K562 (cell line): ENCODE measurements around the gene ZNF544. TPM values are rescaled to one million over a fixed set of nuclear protein-coding genes. Genes with fewer than 3 reads are reported as not detected.

ENCODE experiments used
- DDX20 ChIP-seq: fragments of 450-650 bp; IDR thresholded peaks from 2 replicates; pipeline ENCODE4 v1.6.1; 2016; ENCODE audit warnings: missing genetic modification characterization, low read depth, mild to moderate bottlenecking, missing compliant biosample characterization, moderate library complexity
- EZH2 ChIP-seq: IDR thresholded peaks from 2 replicates; pipeline ENCODE4 v1.6.1; 2012; ENCODE audit warnings: low read depth, mild to moderate bottlenecking, inconsistent platforms, low read length, borderline replicate concordance
- NFE2L1 ChIP-seq: fragments of 450-650 bp; IDR thresholded peaks from 2 replicates; pipeline ENCODE4 v1.6.1; 2016; ENCODE audit warnings: missing genetic modification characterization, low read depth, mild to moderate bottlenecking, missing compliant biosample characterization, moderate library complexity, borderline replicate concordance
- NFIC ChIP-seq: fragments of 450-650 bp; IDR thresholded peaks from 2 replicates; pipeline ENCODE4 v1.6.1; 2017; ENCODE audit warnings: mild to moderate bottlenecking, inconsistent platforms
- NFXL1 ChIP-seq: fragments of 450-650 bp; formaldehyde crosslinking; IDR thresholded peaks from 2 replicates; pipeline ENCODE4 v1.4.0; 2021; ENCODE audit warnings: mild to moderate bottlenecking
- SETDB1 ChIP-seq: IDR thresholded peaks from one replicate; pipeline ENCODE4 v1.6.1; 2012; ENCODE audit warnings: low read length, control low read depth, inconsistent platforms
- ZNF143 ChIP-seq: sonication (generic); formaldehyde crosslinking; IDR thresholded peaks from 2 replicates; pipeline ENCODE4 v1.9.0; 2022; ENCODE audit warnings: mild to moderate bottlenecking, missing genetic modification reagents
- ZNF282 ChIP-seq: sonication (generic); formaldehyde crosslinking; IDR thresholded peaks from 2 replicates; pipeline ENCODE4 v1.8.1; 2023; ENCODE audit warnings: missing genetic modification reagents
- ZNF586 ChIP-seq: fragments of 450-650 bp; formaldehyde crosslinking; conservative IDR thresholded peaks from 2 replicates; pipeline ENCODE4 v1.4.0; 2020; ENCODE audit warnings: mild to moderate bottlenecking, moderate library complexity
- ZNF76 ChIP-seq: fragments of 250-450 bp; sonication (Bioruptor Pico); IDR thresholded peaks from 2 replicates; pipeline ENCODE4 v1.4.0; 2020; ENCODE audit warnings: mild to moderate bottlenecking, moderate library complexity, borderline replicate concordance
- polyA plus RNA-seq, 8 experiments: library from polyadenylated mRNA; depleted of rRNA in 4 of 8; stranded (reverse) in 5 of 8; unstranded in 3 of 8; fragments of >200 nt; fragmentation: Nextera tagmentation in 2 of 8; fragmentation: Illumina TruSeq in 1 of 8; extraction: Ambion mirVana in 2 of 8; extraction: Trizol in 1 of 8; gene quantifications; 2 replicates each; pipeline versions ENCODE4 v1.2.1 to v1.2.3, GENCODE V29; 2011 to 2014; ENCODE audit warnings: inconsistent platforms in 1 of 8, missing spikeins in 1 of 8
- total RNA-seq, 7 experiments: library from RNA; depleted of rRNA in 6 of 7; stranded (reverse); fragments of >200 nt in 6 of 7; fragmentation: Illumina TruSeq in 2 of 7; extraction: Trizol in 2 of 7; gene quantifications; 2 replicates each; pipeline versions ENCODE4 v1.2.1 to v1.2.3, GENCODE V29; 2011 to 2021; ENCODE audit warnings: low replicate concordance in 1 of 7
- TF ChIP-seq, protein P1 (sequence below), 2 experiments: fragments of 450-650 bp in 1 of 2; IDR thresholded peaks; 2 replicates each; pipeline ENCODE4 v1.6.1; 2011 to 2017; ENCODE audit warnings: low read depth in 2 of 2, antibody characterized with exemption in 1 of 2, borderline replicate concordance in 1 of 2, low read length in 1 of 2, mild to moderate bottlenecking in 1 of 2, mixed read lengths in 1 of 2; ENCODE audit not compliant: control insufficient read depth in 1 of 2
- TF ChIP-seq, protein P2 (sequence below): sonication (generic); formaldehyde crosslinking; IDR thresholded peaks from 2 replicates; pipeline ENCODE4 v1.8.0; 2022; ENCODE audit warnings: mild to moderate bottlenecking, low read depth, missing genetic modification reagents
- TF ChIP-seq, protein P3 (sequence below): IDR thresholded peaks from 2 replicates; pipeline ENCODE4 v1.6.1; 2014; ENCODE audit warnings: antibody characterized with exemption
- TF ChIP-seq, protein P4 (sequence below): sonication (generic); formaldehyde crosslinking; IDR thresholded peaks from 2 replicates; pipeline ENCODE4 v1.8.0; 2022; ENCODE audit warnings: mild to moderate bottlenecking, missing genetic modification reagents
- TF ChIP-seq, protein P5 (sequence below): sonication (generic); formaldehyde crosslinking; IDR thresholded peaks from 2 replicates; pipeline ENCODE4 v1.9.0; 2022; ENCODE audit warnings: mild to moderate bottlenecking, missing genetic modification reagents

The ZNF544 gene
- total and polyA plus RNA-seq, 9 of the 15 experiments (the other 6 are each of a cell fraction or from before 2014, with no cell fraction given) = 23.6 to 59.0 (median 41.4) TPM

DNA sequence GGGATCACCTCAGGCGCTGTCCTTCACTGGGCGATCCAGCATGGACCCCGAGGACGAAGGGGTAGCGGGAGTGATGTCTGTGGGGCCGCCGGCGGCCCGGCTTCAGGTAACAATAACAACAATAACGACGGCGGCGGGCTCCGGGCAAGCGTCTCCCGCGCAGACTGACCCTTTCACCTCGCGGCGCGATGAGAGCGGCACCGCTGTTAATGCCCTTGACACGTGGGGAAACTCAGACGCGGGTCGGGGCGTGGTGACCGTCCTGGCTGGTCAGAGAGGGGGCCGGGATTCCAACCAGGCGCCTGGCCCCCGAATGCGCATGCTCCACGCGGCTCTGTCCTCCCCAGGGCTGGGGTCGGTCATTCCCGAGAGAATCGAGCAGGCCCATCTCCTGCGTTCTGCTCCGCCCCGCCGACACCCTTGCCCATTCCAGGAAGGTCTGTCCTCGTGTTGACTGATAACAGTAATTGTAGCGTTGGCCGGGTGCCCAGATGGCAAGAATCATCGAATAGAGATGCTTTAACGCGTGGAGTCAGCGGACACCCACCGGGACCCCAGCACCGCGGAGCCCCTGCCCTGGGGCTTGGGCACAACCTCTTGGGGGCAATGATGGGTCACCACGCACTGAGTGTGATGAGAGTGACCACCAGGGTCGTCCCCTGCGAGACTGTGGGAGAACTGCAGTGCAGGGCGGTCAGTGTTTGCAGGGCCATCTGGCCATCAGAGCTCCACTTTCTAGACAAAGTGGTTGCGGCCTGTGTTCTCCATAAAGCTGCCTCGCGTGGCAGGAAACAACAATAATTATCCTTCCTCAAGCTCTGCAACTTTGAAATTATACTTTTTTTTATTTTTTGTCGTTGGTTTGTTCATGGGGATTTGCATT, 50.6 kb downstream of the ZNF544 start (continued):
- TF ChIP-seq, protein P1, sequence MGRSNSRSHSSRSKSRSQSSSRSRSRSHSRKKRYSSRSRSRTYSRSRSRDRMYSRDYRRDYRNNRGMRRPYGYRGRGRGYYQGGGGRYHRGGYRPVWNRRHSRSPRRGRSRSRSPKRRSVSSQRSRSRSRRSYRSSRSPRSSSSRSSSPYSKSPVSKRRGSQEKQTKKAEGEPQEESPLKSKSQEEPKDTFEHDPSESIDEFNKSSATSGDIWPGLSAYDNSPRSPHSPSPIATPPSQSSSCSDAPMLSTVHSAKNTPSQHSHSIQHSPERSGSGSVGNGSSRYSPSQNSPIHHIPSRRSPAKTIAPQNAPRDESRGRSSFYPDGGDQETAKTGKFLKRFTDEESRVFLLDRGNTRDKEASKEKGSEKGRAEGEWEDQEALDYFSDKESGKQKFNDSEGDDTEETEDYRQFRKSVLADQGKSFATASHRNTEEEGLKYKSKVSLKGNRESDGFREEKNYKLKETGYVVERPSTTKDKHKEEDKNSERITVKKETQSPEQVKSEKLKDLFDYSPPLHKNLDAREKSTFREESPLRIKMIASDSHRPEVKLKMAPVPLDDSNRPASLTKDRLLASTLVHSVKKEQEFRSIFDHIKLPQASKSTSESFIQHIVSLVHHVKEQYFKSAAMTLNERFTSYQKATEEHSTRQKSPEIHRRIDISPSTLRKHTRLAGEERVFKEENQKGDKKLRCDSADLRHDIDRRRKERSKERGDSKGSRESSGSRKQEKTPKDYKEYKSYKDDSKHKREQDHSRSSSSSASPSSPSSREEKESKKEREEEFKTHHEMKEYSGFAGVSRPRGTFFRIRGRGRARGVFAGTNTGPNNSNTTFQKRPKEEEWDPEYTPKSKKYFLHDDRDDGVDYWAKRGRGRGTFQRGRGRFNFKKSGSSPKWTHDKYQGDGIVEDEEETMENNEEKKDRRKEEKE (IDR thresholded peaks at IDR 0.05; ENCODE audit: borderline replicate concordance in 1 of 2, control insufficient read depth in 1 of 2, low read depth in 2 of 2, low read length in 1 of 2) = no peak
- TF ChIP-seq ZNF282 (CRISPR knock-in tag) (no peak), NFIC (peak; percentile 96), SETDB1 (no peak), ZNF143 (peak; percentile 66; the same call in 1 of the 2 replicates), DDX20 (no peak), NFE2L1 (no peak), NFXL1 (CRISPR knock-in tag) (no peak), ZNF586 (CRISPR knock-in tag) (no peak), ZNF76 (peak; percentile 44; the same call in 1 of the 2 replicates), EZH2 (no peak)
- TF ChIP-seq, protein P2, sequence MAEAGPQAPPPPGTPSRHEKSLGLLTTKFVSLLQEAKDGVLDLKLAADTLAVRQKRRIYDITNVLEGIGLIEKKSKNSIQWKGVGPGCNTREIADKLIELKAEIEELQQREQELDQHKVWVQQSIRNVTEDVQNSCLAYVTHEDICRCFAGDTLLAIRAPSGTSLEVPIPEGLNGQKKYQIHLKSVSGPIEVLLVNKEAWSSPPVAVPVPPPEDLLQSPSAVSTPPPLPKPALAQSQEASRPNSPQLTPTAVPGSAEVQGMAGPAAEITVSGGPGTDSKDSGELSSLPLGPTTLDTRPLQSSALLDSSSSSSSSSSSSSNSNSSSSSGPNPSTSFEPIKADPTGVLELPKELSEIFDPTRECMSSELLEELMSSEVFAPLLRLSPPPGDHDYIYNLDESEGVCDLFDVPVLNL (CRISPR knock-in tag) = no peak
- TF ChIP-seq, protein P3, sequence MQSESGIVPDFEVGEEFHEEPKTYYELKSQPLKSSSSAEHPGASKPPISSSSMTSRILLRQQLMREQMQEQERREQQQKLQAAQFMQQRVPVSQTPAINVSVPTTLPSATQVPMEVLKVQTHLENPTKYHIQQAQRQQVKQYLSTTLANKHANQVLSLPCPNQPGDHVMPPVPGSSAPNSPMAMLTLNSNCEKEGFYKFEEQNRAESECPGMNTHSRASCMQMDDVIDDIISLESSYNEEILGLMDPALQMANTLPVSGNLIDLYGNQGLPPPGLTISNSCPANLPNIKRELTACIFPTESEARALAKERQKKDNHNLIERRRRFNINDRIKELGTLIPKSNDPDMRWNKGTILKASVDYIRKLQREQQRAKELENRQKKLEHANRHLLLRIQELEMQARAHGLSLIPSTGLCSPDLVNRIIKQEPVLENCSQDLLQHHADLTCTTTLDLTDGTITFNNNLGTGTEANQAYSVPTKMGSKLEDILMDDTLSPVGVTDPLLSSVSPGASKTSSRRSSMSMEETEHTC = no peak; the same call in 1 of the 2 replicates
- TF ChIP-seq, protein P4, sequence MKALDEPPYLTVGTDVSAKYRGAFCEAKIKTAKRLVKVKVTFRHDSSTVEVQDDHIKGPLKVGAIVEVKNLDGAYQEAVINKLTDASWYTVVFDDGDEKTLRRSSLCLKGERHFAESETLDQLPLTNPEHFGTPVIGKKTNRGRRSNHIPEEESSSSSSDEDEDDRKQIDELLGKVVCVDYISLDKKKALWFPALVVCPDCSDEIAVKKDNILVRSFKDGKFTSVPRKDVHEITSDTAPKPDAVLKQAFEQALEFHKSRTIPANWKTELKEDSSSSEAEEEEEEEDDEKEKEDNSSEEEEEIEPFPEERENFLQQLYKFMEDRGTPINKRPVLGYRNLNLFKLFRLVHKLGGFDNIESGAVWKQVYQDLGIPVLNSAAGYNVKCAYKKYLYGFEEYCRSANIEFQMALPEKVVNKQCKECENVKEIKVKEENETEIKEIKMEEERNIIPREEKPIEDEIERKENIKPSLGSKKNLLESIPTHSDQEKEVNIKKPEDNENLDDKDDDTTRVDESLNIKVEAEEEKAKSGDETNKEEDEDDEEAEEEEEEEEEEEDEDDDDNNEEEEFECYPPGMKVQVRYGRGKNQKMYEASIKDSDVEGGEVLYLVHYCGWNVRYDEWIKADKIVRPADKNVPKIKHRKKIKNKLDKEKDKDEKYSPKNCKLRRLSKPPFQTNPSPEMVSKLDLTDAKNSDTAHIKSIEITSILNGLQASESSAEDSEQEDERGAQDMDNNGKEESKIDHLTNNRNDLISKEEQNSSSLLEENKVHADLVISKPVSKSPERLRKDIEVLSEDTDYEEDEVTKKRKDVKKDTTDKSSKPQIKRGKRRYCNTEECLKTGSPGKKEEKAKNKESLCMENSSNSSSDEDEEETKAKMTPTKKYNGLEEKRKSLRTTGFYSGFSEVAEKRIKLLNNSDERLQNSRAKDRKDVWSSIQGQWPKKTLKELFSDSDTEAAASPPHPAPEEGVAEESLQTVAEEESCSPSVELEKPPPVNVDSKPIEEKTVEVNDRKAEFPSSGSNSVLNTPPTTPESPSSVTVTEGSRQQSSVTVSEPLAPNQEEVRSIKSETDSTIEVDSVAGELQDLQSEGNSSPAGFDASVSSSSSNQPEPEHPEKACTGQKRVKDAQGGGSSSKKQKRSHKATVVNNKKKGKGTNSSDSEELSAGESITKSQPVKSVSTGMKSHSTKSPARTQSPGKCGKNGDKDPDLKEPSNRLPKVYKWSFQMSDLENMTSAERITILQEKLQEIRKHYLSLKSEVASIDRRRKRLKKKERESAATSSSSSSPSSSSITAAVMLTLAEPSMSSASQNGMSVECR (CRISPR knock-in tag) = 0 out of 2 replicates have a peak, but pooled peaks have one; percentile 51
- TF ChIP-seq, protein P5, sequence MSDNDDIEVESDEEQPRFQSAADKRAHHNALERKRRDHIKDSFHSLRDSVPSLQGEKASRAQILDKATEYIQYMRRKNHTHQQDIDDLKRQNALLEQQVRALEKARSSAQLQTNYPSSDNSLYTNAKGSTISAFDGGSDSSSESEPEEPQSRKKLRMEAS (CRISPR knock-in tag) = peak; percentile 84
